K562 (cell line): ENCODE results near the gene MSI1. TPM values are rescaled to one million over a fixed set of nuclear protein-coding genes. Genes with fewer than 3 reads are reported as not detected.

Experiments
- KLF16 ChIP-seq: IDR thresholded peaks from 2 replicates; pipeline ENCODE4 v1.6.1; 2016; ENCODE audit warnings: antibody characterized with exemption
- MED1 ChIP-seq: sonication (generic); formaldehyde crosslinking; IDR thresholded peaks from 2 replicates; pipeline ENCODE4 v1.8.1; 2023; ENCODE audit warnings: missing genetic modification reagents, borderline replicate concordance
- NFXL1 ChIP-seq: fragments of 450-650 bp; formaldehyde crosslinking; IDR thresholded peaks from 2 replicates; pipeline ENCODE4 v1.4.0; 2021; ENCODE audit warnings: mild to moderate bottlenecking
- NR2C1 ChIP-seq, 2 experiments: fragments of 450-650 bp; IDR thresholded peaks; 2 replicates each; pipeline ENCODE4 v1.6.1; 2017; ENCODE audit warnings: mild to moderate bottlenecking in 2 of 2, antibody characterized with exemption in 1 of 2, inconsistent platforms in 1 of 2, missing compliant biosample characterization in 1 of 2, missing genetic modification characterization in 1 of 2
- ZNF445 ChIP-seq: fragments of 250-450 bp; sonication (Bioruptor Pico); IDR thresholded peaks from 2 replicates; pipeline ENCODE4 v1.4.0; 2020; ENCODE audit warnings: low read depth, mild to moderate bottlenecking, moderate library complexity
- polyA plus RNA-seq, 8 experiments: library from polyadenylated mRNA; depleted of rRNA in 4 of 8; stranded (reverse) in 5 of 8; unstranded in 3 of 8; fragments of >200 nt; fragmentation: Nextera tagmentation in 2 of 8; fragmentation: Illumina TruSeq in 1 of 8; extraction: Ambion mirVana in 2 of 8; extraction: Trizol in 1 of 8; gene quantifications; 2 replicates each; pipeline versions ENCODE4 v1.2.1 to v1.2.3, GENCODE V29; 2011 to 2014; ENCODE audit warnings: inconsistent platforms in 1 of 8, missing spikeins in 1 of 8
- total RNA-seq, 7 experiments: library from RNA; depleted of rRNA in 6 of 7; stranded (reverse); fragments of >200 nt in 6 of 7; fragmentation: Illumina TruSeq in 2 of 7; extraction: Trizol in 2 of 7; gene quantifications; 2 replicates each; pipeline versions ENCODE4 v1.2.1 to v1.2.3, GENCODE V29; 2011 to 2021; ENCODE audit warnings: low replicate concordance in 1 of 7
- TF ChIP-seq, protein P1 (sequence below): fragments of 450-650 bp; IDR thresholded peaks from 2 replicates; pipeline ENCODE4 v1.6.1; 2016; ENCODE audit warnings: low read depth
- TF ChIP-seq, protein P2 (sequence below), 2 experiments: fragments of 450-650 bp; formaldehyde crosslinking in 1 of 2; IDR thresholded peaks; 2 replicates each; pipeline versions ENCODE4 v1.4.0 to v1.6.1; 2014 to 2020; ENCODE audit warnings: mild to moderate bottlenecking in 2 of 2, borderline replicate concordance in 1 of 2, low read depth in 1 of 2
- TF ChIP-seq, protein P3 (sequence below): sonication (generic); formaldehyde crosslinking; IDR thresholded peaks from 2 replicates; pipeline ENCODE4 v1.8.1; 2023; ENCODE audit warnings: mild to moderate bottlenecking, missing genetic modification reagents

The MSI1 gene
- total and polyA plus RNA-seq, 9 of the 15 experiments (the other 6 are each of a cell fraction or from before 2014, with no cell fraction given): 0.16 TPM; not detected in 8

DNA sequence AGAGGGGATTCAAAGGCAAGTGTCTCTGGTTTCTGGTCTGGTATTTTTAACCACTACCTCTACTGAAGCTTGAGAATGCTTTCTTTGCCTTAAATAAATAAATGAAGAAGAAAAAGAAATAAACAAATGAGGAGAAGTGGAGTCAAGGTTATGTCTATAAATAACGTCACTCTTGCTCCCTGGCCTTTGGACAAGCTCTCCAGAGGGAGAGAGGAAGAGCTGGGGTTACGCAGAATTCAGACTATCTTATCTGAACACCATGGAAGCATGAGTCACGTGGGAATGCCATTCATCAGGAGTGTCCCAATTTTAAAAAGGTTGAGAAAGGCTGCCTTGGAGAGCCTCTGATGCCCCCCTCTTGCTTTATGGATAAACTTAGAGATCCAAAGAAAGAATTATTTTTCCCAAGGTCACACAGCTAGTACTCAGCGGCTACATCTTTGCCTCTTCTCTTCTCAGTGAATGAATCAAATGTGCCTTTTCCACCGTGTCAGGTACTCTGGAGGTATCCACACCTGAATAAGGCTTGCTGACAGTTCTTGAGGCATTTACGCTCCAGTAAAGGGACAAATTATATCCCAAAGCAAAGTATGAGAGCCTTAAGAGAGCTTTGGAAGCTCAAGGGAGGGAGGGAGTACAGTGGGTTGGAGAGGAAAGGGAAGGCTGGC is 12.9 kb upstream of the MSI1 start (continued):
- TF ChIP-seq, protein P1, sequence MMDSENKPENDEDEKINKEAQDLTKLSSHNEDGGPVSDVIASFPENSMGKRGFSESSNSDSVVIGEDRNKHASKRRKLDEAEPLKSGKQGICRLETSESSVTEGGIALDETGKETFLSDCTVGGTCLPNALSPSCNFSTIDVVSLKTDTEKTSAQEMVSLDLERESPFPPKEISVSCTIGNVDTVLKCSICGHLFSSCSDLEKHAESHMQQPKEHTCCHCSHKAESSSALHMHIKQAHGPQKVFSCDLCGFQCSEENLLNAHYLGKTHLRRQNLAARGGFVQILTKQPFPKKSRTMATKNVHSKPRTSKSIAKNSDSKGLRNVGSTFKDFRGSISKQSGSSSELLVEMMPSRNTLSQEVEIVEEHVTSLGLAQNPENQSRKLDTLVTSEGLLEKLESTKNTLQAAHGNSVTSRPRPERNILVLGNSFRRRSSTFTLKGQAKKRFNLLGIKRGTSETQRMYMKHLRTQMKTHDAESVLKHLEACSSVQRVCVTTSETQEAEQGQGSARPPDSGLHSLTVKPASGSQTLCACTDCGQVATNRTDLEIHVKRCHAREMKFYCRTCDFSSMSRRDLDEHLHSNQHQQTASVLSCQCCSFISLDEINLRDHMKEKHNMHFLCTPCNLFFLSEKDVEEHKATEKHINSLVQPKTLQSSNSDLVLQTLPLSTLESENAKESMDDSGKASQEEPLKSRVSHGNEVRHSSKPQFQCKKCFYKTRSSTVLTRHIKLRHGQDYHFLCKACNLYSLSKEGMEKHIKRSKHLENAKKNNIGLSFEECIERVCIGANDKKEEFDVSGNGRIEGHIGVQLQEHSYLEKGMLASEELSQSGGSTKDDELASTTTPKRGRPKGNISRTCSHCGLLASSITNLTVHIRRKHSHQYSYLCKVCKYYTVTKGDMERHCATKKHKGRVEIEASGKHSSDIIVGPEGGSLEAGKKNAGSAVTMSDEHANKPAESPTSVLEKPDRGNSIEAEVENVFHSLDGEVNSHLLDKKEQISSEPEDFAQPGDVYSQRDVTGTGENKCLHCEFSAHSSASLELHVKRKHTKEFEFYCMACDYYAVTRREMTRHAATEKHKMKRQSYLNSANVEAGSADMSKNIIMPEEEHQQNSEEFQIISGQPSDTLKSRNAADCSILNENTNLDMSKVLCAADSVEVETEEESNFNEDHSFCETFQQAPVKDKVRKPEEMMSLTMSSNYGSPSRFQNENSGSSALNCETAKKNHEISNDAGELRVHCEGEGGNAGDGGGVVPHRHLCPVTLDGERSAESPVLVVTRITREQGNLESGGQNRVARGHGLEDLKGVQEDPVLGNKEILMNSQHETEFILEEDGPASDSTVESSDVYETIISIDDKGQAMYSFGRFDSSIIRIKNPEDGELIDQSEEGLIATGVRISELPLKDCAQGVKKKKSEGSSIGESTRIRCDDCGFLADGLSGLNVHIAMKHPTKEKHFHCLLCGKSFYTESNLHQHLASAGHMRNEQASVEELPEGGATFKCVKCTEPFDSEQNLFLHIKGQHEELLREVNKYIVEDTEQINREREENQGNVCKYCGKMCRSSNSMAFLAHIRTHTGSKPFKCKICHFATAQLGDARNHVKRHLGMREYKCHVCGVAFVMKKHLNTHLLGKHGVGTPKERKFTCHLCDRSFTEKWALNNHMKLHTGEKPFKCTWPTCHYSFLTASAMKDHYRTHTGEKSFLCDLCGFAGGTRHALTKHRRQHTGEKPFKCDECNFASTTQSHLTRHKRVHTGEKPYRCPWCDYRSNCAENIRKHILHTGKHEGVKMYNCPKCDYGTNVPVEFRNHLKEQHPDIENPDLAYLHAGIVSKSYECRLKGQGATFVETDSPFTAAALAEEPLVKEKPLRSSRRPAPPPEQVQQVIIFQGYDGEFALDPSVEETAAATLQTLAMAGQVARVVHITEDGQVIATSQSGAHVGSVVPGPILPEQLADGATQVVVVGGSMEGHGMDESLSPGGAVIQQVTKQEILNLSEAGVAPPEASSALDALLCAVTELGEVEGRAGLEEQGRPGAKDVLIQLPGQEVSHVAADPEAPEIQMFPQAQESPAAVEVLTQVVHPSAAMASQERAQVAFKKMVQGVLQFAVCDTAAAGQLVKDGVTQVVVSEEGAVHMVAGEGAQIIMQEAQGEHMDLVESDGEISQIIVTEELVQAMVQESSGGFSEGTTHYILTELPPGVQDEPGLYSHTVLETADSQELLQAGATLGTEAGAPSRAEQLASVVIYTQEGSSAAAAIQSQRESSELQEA: no peak
- TF ChIP-seq KLF16 (0 out of 2 replicates have a peak, but pooled peaks have one; percentile 17), MED1 (no peak), NFXL1 (CRISPR knock-in tag) (no peak), ZNF445 (CRISPR knock-in tag) (no peak), NR2C1 (IDR thresholded peaks at IDR 0.05) (peak; percentile 44; the same call in 1 of the 2 replicates), NR2C1 (tag; IDR thresholded peaks at IDR 0.05) (0 out of 2 replicates have a peak, but pooled peaks have one; percentile 45)
- TF ChIP-seq, protein P2, sequence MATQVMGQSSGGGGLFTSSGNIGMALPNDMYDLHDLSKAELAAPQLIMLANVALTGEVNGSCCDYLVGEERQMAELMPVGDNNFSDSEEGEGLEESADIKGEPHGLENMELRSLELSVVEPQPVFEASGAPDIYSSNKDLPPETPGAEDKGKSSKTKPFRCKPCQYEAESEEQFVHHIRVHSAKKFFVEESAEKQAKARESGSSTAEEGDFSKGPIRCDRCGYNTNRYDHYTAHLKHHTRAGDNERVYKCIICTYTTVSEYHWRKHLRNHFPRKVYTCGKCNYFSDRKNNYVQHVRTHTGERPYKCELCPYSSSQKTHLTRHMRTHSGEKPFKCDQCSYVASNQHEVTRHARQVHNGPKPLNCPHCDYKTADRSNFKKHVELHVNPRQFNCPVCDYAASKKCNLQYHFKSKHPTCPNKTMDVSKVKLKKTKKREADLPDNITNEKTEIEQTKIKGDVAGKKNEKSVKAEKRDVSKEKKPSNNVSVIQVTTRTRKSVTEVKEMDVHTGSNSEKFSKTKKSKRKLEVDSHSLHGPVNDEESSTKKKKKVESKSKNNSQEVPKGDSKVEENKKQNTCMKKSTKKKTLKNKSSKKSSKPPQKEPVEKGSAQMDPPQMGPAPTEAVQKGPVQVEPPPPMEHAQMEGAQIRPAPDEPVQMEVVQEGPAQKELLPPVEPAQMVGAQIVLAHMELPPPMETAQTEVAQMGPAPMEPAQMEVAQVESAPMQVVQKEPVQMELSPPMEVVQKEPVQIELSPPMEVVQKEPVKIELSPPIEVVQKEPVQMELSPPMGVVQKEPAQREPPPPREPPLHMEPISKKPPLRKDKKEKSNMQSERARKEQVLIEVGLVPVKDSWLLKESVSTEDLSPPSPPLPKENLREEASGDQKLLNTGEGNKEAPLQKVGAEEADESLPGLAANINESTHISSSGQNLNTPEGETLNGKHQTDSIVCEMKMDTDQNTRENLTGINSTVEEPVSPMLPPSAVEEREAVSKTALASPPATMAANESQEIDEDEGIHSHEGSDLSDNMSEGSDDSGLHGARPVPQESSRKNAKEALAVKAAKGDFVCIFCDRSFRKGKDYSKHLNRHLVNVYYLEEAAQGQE (IDR thresholded peaks at IDR 0.05; ENCODE audit: borderline replicate concordance): peak; percentile 54; the same call in 1 of the 2 replicates
- TF ChIP-seq, protein P2 (CRISPR knock-in tag; IDR thresholded peaks at IDR 0.05; ENCODE audit: low read depth): no peak
- TF ChIP-seq, protein P3, sequence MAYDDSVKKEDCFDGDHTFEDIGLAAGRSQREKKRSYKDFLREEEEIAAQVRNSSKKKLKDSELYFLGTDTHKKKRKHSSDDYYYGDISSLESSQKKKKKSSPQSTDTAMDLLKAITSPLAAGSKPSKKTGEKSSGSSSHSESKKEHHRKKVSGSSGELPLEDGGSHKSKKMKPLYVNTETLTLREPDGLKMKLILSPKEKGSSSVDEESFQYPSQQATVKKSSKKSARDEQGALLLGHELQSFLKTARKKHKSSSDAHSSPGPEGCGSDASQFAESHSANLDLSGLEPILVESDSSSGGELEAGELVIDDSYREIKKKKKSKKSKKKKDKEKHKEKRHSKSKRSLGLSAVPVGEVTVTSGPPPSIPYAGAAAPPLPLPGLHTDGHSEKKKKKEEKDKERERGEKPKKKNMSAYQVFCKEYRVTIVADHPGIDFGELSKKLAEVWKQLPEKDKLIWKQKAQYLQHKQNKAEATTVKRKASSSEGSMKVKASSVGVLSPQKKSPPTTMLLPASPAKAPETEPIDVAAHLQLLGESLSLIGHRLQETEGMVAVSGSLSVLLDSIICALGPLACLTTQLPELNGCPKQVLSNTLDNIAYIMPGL (CRISPR knock-in tag): no peak
